NCI-H510A treated with DMSO at 0.1 percent for 48 hours (cell line): ENCODE data around the gene AHI1.

ENCODE experiments used
- DNase-seq: peaks from one replicate; lab custom pipeline; 2025; lab: John Stamatoyannopoulos, UW

Gene AHI1

DNA sequence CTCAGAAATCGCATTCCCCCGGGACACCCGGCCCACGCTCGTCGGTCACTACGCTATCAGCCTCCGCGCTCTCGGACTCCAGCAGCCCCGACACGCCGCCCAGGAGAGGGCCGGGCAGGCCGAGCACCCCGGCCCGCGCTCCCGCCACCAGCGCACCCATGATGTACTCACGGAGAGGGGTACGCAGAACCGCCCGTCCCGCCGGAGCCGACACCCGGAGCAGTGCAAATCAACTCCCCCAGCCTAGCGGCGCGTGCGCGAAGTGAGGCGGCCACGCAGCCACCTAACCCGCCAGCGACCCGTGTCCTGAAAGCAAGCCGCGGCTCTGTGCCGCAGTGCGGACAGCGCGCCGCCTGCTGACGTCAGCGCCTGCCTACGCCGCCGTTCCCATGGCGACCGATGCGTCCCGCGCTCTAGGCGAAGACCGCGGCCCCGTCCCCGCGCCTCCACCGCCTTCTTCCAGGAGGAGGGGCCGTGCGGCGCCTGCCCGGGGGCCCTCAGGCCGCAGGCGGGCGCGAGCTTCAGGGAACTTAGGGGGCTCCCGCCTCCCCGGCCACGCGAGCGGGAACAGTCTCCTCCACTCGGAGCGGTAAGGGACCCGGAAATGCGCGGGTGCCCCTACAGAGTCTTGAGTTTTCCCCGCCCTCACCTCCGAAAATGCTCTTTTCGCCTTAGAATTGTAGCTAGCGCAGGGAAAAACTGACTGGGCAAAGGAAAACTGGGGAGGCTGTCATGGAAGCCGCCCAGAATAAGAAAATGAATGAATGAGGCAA, at the start of gene AHI1:
Gene AHI1, minus strand, starts transcription at position 329 of the 773 bp plus-strand sequence. CDS start 5,503 bp downstream, outside the sequence.
- peak; percentile 61 for DNase-seq

DNA sequence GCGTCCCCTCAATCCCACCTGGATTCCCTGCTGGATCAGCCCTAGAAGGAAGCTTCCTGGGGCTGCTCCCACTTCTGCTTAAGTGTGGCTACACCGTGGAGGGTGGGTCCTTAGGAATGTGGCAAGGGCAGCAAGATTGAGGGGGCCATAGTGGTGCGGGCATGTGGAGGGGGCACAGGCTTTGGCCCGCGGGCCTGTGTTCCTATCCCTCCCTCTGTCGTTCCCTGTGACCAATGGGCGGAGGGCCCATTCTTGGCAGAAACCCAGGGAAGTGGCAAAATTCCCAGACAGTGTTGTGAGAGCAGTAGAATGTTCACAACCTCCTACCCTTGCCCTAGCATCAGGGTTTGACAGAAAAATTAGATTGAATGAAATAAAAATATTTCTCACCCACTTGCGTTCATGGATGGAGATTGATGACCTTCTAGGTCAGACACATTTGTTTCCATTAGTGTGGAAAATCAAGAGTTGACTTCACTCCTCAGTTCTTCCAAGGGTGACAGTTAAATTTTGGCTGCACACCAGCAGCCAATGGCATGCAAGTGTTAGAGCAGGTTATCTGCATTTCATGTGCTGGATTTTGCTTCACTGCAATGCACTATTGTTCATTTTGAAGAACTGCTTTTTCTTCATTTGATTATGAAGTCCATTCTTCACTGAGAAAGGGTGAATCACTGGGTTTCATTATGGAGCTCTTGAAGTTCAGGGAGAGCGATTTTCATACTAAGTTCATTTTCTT, 49.3 kb upstream of the AHI1 start:
- no peak for DNase-seq

DNA sequence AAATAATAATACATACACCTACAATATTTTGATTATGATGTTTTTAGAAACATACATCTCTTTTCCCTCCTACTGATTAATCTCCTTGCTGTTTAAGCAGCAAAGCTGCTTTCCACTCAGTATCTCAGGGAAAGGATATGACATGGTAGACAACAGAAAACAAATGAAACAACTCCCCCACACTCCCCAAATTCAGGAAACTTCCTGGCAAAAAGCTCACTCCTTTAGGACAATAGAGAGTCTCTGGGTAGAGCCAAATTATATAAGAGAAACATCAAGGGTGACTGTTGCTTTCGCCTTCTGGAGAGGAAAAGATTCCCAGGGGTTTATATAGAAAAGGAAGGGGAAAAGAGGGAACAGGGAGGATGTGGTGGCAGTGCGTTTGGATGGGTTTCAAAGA, 48.7 kb upstream of the AHI1 start:
- no peak for DNase-seq

DNA sequence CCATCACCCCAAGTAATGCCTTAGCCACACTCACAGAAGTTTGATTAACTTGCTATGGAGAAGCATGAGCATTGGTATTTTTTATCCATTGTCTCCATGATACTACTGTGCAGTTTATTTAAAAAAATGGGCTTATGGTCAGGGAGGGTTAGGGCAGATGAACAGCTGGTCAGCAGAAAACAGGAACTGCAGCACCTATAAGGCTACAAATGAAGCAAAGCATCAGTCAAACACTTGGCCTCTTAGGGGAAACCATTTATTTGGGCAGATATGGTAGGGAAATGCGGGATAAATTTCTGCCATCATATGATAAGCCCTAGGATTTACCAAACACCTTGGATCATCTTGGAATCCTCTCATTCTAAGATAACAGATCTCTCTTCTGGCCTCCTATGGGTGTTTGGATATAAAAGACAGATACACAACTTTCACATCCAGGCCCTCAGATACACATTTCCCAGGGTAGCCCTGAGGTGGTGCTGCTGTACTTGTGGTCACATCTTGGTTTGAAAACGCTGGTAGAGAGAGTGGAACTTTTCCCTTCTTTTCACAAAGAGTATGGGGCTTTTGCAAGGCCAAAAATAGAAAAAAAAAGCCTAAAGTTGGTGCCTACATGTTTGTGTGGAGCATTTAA, 42.8 kb upstream of the AHI1 start:
- DNase-seq = no peak

DNA sequence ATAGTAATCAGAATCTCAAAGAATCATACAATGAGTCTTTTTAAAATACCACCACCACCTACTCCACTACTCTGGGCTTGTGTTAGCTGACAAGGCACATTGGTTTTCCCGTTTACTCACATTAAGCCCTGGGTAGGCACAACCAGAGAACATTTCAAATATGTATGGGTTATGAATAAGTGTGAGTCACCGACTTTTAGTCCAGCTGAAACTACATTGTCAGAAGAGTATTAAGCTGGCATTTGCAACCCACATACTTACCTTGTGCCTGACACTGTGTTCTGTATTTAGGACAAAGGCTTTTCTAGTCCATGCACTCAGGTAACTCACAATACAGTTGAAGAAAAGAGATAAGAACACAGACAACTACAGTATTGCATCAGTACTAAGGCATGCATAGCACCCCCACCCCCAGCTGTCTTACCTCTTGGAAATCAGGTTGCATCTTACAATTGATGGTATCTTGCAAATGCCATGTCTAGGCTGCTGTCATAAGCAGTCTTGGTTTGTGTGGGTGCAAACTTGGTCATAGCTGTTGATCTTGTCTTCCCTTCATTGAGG, 40.3 kb upstream of the AHI1 start:
- no peak for DNase-seq

DNA sequence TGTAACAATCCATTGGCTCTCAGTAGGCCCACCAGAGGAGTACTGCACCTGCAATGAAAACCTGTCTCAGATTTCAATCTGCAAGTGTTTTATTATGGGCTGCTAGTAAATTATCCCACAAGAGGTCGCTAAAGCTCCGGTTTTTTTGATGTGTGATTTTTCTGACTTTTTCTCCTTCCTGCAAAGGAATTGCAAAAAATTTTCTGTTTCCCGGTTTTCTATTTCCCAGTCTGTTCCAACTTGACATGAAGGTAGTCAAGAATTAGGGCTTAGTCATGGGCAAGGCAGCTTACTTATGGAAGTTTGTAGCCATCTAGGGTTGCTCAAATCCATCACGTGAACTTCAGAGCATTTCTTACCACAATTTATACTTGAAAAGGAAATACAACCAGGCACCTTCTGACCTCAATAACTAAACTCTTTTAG, 38.5 kb upstream of the AHI1 start:
- DNase-seq = peak; percentile 41

DNA sequence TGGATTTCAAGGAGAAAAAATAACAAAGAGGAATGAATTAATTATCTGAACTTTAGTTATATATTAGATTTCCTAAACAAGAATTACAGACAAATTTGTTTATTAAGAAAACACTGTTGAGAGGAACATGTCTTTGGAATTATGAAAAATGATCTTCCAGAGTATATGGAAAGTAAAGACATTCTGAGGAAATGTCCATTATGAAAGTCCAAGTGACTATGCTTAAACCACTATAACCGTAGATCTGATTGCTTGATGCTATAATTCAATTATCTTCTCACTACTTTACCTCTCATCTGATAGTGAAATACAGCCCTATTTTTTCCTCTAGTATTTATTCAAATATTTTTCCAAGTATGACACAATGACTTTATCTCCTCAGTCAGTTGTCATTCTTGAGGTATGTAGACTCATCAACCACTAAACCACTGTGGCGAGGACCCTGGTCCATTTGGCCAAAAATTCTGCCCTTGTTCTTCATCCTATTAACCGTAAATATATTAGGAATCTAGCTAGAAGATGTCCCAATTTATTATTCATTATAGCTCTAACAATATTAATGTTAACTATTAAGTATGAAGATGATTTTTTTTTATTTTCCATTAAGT, 37.3 kb upstream of the AHI1 start:
- no peak for DNase-seq

DNA sequence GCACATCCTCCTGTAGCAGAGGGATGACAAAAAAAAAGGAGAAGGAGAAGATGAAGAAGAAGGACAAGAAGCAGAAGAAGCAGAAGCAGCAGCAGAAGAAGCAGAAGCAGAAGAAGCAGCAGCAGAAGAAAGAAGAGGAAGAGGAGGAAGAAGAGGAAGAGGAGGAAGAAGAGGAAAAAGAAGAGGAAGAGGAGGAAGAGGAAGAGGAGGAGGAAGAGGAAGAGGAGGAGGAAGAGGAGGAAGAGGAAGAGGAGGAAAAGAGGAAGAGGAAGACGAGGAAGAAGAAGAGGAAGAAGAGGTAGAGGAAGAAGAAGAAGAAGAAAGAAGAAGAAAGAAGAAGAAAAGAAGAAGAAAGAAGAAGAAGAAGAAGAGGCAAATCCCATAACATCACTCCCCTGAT, 35.0 kb upstream of the AHI1 start:
- DNase-seq = no peak

DNA sequence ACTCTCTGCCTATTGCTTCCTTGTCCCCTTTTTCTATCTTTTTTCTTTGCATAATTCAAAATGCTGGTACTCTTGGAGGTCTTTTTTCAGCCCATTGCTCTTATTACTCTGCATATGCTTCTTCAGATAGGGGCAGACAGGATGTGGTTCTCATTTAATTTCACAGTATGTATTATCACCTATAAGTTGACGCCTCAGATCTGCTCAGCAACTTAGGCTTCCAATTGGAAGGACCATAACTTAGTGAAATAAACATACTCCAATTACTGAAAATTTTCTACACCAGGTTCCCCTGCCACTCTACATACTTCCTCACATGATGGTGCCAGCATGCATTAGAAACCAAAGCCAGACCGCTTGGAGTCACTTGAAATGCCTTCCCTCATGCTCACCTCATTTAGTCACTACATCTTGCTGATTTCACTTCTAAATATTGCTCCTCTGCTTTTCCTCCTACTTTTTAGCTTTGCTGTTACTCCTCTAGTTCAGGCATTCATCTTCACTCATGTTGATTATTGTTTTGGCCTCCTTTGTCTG, 34.5 kb upstream of the AHI1 start:
- no peak for DNase-seq

DNA sequence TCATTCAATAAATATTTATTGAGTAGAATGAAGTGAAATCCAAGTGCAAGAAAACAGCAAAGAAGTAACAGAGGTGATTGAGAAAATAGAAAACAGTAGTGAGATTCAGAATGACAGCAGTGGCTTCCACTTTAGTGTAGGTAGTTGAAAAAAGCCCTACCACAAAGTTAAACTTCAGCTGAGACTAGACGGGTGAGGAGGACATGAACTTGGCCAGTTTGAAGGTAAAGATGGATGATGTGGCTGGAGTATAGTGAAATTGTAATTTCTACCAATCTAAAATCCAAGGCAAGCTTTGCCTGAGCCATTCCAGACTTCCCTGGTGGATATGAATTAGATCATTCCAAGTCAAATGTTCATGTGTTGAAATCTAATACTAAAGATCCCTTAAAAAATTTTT, 32.6 kb upstream of the AHI1 start:
- DNase-seq = no peak

DNA sequence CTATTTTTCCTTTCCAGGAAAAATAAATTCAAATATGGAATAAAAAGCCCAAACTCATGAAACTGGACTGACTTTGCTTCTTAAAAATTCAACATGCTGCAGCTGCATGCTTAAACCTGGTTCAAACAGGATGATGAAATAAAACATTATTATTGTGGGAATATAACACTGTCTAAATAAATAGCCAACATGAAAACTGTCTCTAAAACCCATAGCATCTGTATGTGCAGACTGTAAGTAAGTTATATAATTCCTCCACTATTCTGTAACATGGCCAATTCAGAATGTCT, 30.4 kb upstream of the AHI1 start:
- no peak for DNase-seq

DNA sequence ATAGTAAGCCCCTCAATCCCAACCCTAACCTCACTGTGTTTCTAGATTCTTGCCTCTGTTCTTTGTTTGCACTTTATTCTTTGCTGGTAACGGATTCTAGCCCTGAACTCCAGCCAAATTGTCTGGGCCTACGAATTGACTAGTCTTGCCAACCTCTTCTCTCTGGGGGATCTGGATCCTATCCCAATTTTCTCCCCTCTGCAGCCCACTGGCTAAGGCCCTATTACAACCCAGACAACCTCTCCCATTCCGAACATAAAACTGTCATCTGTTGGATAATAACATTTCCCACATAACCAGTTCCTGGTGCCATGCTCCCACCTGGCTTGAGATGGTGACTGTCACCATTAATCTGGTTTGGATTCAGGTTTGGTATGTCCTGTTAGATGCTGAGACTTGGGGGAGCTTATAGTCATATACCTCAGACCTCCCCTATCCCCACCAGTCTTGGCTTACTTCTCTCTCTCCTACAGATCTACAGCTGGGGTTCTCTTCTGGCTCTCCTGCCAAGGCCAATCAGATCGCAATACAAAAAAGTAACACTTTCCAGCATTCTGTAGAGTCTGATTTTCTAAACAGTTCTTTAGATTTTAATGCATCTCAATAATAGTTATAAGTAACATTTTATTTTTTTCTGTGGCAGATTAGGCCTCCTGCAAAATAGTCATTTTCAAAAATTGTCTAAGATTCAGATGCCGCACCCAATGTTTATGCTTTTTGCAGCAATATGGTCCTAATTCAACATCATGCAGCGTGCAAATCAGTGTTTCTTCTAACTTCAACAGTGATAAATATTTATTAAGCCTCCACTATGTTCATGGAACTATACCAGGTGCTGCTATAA, 29.8 kb upstream of the AHI1 start:
- DNase-seq = no peak

DNA sequence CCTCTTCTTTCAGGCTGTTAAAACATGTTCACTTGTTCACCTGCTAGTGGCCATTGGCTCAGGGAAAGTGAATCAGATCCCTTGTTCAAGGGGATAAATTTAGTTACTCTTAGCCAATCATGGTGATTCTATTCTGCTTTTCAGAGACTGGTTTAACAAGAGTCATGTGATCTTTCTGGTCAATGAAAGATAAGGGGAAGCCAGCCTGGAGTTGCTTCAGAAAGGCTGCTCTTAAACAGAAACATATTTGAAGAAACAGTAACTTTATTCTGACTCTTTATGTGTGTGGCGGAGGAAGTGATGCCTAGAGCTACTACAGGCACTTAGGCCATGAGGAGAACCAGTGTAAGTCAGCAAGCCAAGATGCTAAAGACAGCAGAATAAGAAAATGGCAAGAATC, 28.1 kb upstream of the AHI1 start:
- no peak for DNase-seq

DNA sequence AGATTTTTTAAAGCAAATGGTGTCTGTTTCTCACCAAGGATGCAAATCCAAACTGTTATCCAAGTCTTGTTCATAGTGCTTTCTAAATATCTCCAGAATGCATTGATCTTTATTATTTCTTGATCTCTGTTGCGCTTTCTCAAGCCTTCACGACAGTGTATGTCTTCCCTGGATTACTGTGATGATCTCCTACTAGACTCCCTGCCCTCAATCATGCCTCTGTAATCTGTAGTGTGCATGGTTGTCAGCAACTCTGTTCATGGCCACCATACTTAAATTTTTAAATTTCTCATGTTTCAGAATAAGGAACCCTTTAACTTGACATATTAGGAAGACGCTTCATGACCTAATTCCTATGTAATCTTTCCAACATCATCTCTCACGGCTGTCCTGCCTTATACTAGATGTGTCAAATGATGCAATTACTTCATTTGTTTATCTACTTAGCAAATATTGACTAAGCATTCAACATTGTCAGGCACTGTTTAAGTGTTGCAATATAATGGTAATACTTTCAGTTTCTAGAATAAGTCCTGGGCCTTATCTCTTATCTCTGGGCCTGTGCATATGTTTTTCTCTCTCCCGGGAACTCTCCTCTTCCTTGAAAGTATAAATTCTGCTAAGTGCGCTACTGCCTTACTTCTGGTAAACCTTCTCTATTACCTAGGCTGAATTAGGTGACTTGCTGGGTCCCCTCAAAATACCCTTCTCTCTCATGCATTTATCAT, 25.6 kb upstream of the AHI1 start:
- DNase-seq = no peak

DNA sequence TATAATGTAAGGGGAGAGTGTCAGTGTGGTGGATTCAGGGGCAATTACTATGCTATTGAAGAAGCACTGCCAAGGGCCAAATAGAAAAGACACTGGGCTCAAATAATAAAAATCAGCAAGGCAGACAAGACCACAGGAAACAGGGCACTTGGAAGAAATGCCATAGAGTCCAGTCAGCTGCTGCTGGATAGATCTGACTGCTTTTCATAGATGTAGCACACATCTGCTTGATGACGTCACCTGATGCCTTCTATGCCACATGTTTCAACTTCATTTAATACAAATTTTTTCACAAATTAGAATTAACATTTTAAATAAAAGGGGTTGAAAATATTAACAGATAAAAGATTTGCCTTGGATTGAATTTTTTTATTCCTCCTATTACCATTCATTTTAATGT, 23.9 kb upstream of the AHI1 start:
- no peak for DNase-seq

DNA sequence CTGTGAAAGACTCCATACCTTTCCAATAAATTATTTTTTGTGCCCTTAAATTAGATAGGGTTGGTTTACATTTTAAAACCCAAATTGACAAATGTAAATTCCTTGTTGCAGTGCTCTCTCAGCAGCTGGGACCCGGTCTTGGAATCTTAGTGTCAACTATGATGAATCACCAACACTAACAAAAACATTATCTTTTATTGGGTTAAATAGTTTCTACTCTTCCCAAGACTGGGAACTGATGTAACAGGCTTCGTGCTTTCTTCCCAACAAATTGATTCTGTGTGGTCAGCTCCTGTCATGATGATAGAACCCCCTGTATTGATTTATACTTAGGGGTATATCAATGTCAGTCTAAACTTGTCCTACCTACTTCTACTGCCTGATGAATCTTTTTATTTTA, 23.2 kb upstream of the AHI1 start:
- DNase-seq = no peak

DNA sequence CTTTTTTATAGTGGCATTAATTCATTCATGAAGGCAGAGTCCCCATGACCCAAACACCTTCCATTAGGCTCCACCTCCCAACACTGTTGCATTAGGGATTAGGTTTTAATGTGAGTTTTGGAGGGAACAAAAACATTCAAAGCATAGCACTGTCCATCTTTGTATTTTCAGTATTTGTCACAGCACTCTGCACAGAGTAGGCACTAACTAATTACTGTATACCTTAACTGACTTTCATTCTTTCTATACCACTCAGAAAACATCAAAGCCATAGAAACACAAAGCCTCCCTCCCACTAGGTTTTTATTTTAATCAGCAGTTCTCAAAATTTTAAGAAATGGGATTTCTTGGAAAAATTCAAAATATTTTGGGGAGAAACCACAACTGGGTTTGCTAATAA, 21.8 kb upstream of the AHI1 start:
- no peak for DNase-seq

DNA sequence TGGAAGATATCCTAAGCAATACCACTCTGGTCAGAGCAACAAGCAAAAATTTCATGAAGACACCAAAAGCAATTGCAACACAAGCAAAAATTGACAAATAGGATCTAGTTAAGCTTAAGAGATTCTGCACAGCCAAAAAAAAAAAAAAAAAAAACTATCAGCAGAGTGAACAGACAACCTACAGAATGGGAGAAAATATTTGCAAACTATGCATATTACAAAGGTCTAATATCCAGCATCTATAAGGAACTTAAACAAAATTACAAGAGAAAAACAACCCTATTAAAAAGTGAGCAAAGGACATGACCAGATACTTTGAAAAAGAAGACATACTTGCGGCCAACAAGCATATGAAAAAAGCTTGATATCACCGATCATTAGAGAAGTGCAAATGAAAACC, 20.0 kb upstream of the AHI1 start:
- DNase-seq = no peak

DNA sequence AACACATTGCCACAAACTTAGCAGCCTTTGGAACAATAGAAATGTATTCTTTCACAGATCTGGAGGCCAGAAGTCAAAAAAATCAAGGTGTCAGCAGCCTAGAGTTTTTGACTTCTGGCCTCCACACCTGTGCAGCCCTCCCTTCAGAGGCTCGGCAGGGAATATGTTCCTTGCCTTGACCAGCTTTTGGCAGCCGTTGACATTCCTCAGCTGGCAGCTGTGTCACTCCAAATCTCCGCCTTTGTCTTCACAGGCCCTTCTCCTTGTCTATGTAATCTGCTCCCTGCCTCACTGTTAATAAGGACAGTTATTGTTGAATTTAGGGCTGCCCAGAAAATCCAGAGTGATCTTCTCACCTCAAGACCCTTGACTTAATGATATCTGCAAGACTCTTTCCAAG, 17.2 kb upstream of the AHI1 start:
- DNase-seq = no peak

DNA sequence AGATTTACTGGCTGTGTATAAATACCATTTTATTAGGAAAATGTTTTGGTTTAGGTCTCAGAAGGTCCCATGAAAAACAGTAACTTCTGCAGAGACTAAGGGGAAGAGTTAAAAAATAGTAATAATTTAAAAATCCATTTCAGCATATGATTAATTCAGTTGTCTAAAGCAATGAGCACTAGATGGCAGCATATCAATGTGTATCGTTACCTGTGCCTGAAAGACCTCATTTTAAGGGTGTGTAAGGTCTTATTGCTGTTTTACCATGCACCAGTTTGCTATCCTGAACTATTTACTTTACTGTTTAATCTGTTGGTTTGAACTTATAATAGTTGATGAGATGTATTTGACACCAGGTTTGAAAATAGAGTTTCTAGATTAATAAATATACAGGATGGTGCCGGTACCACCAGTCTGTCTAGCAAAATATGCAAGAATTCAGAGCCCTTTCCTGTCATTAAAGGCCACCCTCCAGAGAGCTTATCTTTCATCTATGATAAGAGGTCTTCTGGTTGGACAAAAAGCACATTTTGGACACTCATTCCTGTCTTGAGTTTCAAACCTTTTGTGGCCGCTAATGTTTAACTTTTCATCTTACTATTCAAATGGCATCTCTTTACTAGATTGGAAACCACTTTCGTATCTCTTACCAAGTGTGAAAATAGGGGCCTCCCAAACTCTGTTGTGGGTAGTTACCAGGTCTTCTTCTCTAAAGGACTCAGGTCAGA, 8.9 kb upstream of the AHI1 start:
- DNase-seq = peak; percentile 24
